ENCODE measurements around the gene ZNF582.

Gene ZNF582

GRCh38 chr19:56393119-56394012, at the start of gene ZNF582:
Gene ZNF582, minus strand, starts transcription at chr19:56393534. Its CDS starts 1,782 bp downstream, at chr19:56391752.
- DNase-seq (ENCODE audit: low spot score) = no peak

- DNase-seq (ENCODE audit: low spot score) = no peak
Measured at GRCh38 chr19:56441206-56441792, 48.0 kb upstream of the ZNF582 start.

- DNase-seq (ENCODE audit: low spot score) = no peak
Measured at GRCh38 chr19:56423985-56424353, 30.6 kb upstream of the ZNF582 start.

- DNase-seq (ENCODE audit: low spot score) = no peak
Measured at GRCh38 chr19:56423276-56423984, 30.1 kb upstream of the ZNF582 start.

GRCh38 chr19:56405062-56405461, 11.7 kb upstream of the ZNF582 start:
- no peak for DNase-seq (ENCODE audit: low spot score)

GRCh38 chr19:56404705-56405056, 11.3 kb upstream of the ZNF582 start:
- no peak for DNase-seq (ENCODE audit: low spot score)

- no peak for DNase-seq (ENCODE audit: low spot score)
Measured at GRCh38 chr19:56403764-56404704, 10.7 kb upstream of the ZNF582 start, which contains the start of gene ZNF583. Gene ZNF583, plus strand, starts transcription at chr19:56404332. Its CDS starts 2,783 bp downstream, at chr19:56407115.

- no peak for DNase-seq (ENCODE audit: low spot score)
Measured at GRCh38 chr19:56403261-56403660, 9.9 kb upstream of the ZNF582 start.

GRCh38 chr19:56400485-56400884, 7.2 kb upstream of the ZNF582 start:
- no peak for DNase-seq (ENCODE audit: low spot score)

- DNase-seq (ENCODE audit: low spot score) = no peak
Measured at GRCh38 chr19:56398809-56399208, 5.5 kb upstream of the ZNF582 start.

GRCh38 chr19:56383826-56384605, 9.3 kb downstream of the ZNF582 start:
- DNase-seq (ENCODE audit: low spot score) = no peak

GRCh38 chr19:56377105-56377924, 16.0 kb downstream of the ZNF582 start:
- no peak for DNase-seq (ENCODE audit: low spot score)

GRCh38 chr19:56372281-56372680, 21.1 kb downstream of the ZNF582 start:
- no peak for DNase-seq (ENCODE audit: low spot score)

GRCh38 chr19:56369886-56370676, 23.3 kb downstream of the ZNF582 start:
- DNase-seq (ENCODE audit: low spot score) = no peak

GRCh38 chr19:56367829-56368711, 25.3 kb downstream of the ZNF582 start:
- DNase-seq (ENCODE audit: low spot score) = no peak

GRCh38 chr19:56360841-56361240, 32.5 kb downstream of the ZNF582 start:
- DNase-seq (ENCODE audit: low spot score) = no peak

GRCh38 chr19:56356944-56357343, 36.4 kb downstream of the ZNF582 start:
- no peak for DNase-seq (ENCODE audit: low spot score)

GRCh38 chr19:56355517-56355916, 37.8 kb downstream of the ZNF582 start:
- DNase-seq (ENCODE audit: low spot score) = no peak
